OCI-LY3 (cell line): ENCODE results near the gene TF.

Experiments
- CTCF ChIP-seq: fragments of 200-600, 300-600 bp; sonication (generic); IDR thresholded peaks from 2 replicates; pipeline ENCODE4 v1.5.1; 2014; ENCODE audit warnings: antibody characterized with exemption, low read length, low read depth
- EZH2phosphoT487 ChIP-seq: fragments of 200-600 bp; shearing (Covaris generic); IDR thresholded peaks from 2 replicates; pipeline ENCODE4 v1.6.1; 2018; ENCODE audit warnings: antibody characterized with exemption, mixed run types, low read depth

DNA sequence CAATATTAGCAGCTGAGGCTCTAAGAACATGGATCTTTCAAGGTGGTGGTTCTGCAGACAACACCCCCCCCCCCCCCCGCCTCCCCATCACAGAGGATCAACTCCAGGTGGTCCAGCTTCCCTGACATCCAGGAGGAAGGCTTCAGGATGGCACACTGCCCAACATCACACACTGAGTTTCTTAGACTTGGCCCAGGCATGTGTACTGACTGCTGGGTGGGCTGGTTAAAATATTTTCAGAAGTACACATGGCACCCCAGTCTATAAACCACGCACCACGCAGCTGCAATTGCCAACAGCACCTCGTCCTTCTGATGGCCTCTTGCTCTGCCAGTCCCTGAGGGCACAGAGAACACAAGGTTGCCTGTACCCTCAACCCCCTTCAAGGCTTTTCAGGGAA lies 81.5 kb downstream of the TF start:
- TF ChIP-seq EZH2phosphoT487 (no peak), CTCF (no peak)
